HepG2 (cell line): ENCODE measurements around the gene SMAD3. TPM values are rescaled to one million over a fixed set of nuclear protein-coding genes. Genes with fewer than 3 reads are reported as not detected.

Experiments
- AKAP8 ChIP-seq: sonication (generic); formaldehyde crosslinking; IDR thresholded peaks from 2 replicates; pipeline ENCODE4 v1.5.1; 2020; ENCODE audit warnings: mild to moderate bottlenecking, missing genetic modification reagents
- ASH2L ChIP-seq: fragments of 300-600, 200-600 bp; sonication (generic); IDR thresholded peaks from 2 replicates; pipeline ENCODE4 v1.7.0; 2017; ENCODE audit warnings: low read depth, mild to moderate bottlenecking, moderate library complexity, mixed read lengths, low read length; ENCODE audit not compliant: insufficient read length
- BHLHE40 ChIP-seq: IDR thresholded peaks from 2 replicates; pipeline ENCODE4 v1.6.1; 2011; ENCODE audit warnings: low read length, improper control_type of control experiment
- DMAP1 ChIP-seq: IDR thresholded peaks from 2 replicates; pipeline ENCODE4 v1.6.1; 2016
- GATAD1 ChIP-seq: IDR thresholded peaks from 2 replicates; pipeline ENCODE4 v1.6.1; 2016; ENCODE audit warnings: missing genetic modification reagents, missing compliant biosample characterization
- MTF2 ChIP-seq: sonication (generic); formaldehyde crosslinking; IDR thresholded peaks from 2 replicates; pipeline ENCODE4 v1.5.0; 2020; ENCODE audit warnings: missing genetic modification reagents, borderline replicate concordance
- PPARG ChIP-seq: conservative IDR thresholded peaks from 2 replicates; pipeline ENCODE4 v1.6.1; 2016; ENCODE audit warnings: missing biosample characterization, missing genetic modification reagents
- SNAI1 ChIP-seq: sonication (generic); formaldehyde crosslinking; IDR thresholded peaks from 2 replicates; pipeline ENCODE4 v1.5.0; 2020; ENCODE audit warnings: mild to moderate bottlenecking, missing genetic modification reagents, borderline replicate concordance
- ZNF503 ChIP-seq: sonication (generic); formaldehyde crosslinking; IDR thresholded peaks from 2 replicates; pipeline ENCODE4 v1.4.0; 2020; ENCODE audit warnings: missing genetic modification reagents
- ZNF746 ChIP-seq: sonication (generic); formaldehyde crosslinking; IDR thresholded peaks from 2 replicates; pipeline ENCODE4 v1.8.0; 2022; ENCODE audit warnings: mild to moderate bottlenecking, missing genetic modification reagents
- polyA plus RNA-seq, 8 experiments: library from polyadenylated mRNA; depleted of rRNA in 3 of 8; stranded (reverse) in 7 of 8; unstranded in 1 of 8; fragments of >200 nt; fragmentation: Illumina TruSeq in 4 of 8; extraction: Trizol in 4 of 8; gene quantifications; 2 replicates each; pipeline versions ENCODE4 v1.2.1 to v1.2.3, GENCODE V29; 2011 to 2016; ENCODE audit warnings: low read depth in 4 of 8, missing spikeins in 1 of 8, mixed read lengths in 1 of 8; ENCODE audit not compliant: insufficient read depth in 1 of 8
- total RNA-seq, 5 experiments: library from RNA; depleted of rRNA; stranded (reverse); fragments of >200 nt; fragmentation: Illumina TruSeq; extraction: Trizol; gene quantifications; 2 replicates each; pipeline ENCODE4 v1.2.3, GENCODE V29; 2016; ENCODE audit warnings: low read depth in 1 of 5
- TF ChIP-seq, protein P1 (sequence below): sonication (generic); formaldehyde crosslinking; IDR thresholded peaks from 2 replicates; pipeline ENCODE4 v1.9.0; 2021; ENCODE audit warnings: missing genetic modification reagents, mild to moderate bottlenecking, borderline replicate concordance
- TF ChIP-seq, protein P2 (sequence below), 2 experiments: fragments of 450-650 bp in 1 of 2; sonication (generic) in 1 of 2; formaldehyde crosslinking in 1 of 2; IDR thresholded peaks; 2 replicates each; pipeline versions ENCODE4 v1.6.1 to v1.8.0; 2016 to 2022; ENCODE audit warnings: antibody characterized with exemption in 1 of 2, mild to moderate bottlenecking in 1 of 2, missing genetic modification reagents in 1 of 2
- TF ChIP-seq, protein P3 (sequence below): sonication (generic); formaldehyde crosslinking; IDR thresholded peaks from 2 replicates; pipeline ENCODE4 v1.4.0; 2020; ENCODE audit warnings: missing genetic modification reagents

SMAD3 gene
- total and polyA plus RNA-seq, 2 of the 13 experiments (the other 11 are each of a cell fraction or from before 2014, with no cell fraction given) = 8.6 to 56.3 TPM

- TF ChIP-seq, protein P1, sequence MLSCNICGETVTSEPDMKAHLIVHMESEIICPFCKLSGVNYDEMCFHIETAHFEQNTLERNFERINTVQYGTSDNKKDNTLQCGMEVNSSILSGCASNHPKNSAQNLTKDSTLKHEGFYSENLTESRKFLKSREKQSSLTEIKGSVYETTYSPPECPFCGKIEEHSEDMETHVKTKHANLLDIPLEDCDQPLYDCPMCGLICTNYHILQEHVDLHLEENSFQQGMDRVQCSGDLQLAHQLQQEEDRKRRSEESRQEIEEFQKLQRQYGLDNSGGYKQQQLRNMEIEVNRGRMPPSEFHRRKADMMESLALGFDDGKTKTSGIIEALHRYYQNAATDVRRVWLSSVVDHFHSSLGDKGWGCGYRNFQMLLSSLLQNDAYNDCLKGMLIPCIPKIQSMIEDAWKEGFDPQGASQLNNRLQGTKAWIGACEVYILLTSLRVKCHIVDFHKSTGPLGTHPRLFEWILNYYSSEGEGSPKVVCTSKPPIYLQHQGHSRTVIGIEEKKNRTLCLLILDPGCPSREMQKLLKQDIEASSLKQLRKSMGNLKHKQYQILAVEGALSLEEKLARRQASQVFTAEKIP (CRISPR knock-in tag) = no peak
- TF ChIP-seq ZNF503 (CRISPR knock-in tag) (no peak), DMAP1 (no peak), PPARG (CRISPR knock-in tag) (no peak), ZNF746 (CRISPR knock-in tag) (no peak), SNAI1 (CRISPR knock-in tag) (no peak), ASH2L (peak; percentile 41), BHLHE40 (no peak; the same call in 1 of the 2 replicates), GATAD1 (CRISPR knock-in tag) (0 out of 2 replicates have a peak, but pooled peaks have one; percentile 13), AKAP8 (CRISPR knock-in tag) (no peak), MTF2 (CRISPR knock-in tag) (no peak)
- TF ChIP-seq, protein P2, sequence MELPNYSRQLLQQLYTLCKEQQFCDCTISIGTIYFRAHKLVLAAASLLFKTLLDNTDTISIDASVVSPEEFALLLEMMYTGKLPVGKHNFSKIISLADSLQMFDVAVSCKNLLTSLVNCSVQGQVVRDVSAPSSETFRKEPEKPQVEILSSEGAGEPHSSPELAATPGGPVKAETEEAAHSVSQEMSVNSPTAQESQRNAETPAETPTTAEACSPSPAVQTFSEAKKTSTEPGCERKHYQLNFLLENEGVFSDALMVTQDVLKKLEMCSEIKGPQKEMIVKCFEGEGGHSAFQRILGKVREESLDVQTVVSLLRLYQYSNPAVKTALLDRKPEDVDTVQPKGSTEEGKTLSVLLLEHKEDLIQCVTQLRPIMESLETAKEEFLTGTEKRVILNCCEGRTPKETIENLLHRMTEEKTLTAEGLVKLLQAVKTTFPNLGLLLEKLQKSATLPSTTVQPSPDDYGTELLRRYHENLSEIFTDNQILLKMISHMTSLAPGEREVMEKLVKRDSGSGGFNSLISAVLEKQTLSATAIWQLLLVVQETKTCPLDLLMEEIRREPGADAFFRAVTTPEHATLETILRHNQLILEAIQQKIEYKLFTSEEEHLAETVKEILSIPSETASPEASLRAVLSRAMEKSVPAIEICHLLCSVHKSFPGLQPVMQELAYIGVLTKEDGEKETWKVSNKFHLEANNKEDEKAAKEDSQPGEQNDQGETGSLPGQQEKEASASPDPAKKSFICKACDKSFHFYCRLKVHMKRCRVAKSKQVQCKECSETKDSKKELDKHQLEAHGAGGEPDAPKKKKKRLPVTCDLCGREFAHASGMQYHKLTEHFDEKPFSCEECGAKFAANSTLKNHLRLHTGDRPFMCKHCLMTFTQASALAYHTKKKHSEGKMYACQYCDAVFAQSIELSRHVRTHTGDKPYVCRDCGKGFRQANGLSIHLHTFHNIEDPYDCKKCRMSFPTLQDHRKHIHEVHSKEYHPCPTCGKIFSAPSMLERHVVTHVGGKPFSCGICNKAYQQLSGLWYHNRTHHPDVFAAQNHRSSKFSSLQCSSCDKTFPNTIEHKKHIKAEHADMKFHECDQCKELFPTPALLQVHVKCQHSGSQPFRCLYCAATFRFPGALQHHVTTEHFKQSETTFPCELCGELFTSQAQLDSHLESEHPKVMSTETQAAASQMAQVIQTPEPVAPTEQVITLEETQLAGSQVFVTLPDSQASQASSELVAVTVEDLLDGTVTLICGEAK (IDR thresholded peaks at IDR 0.05) = no peak
- TF ChIP-seq, protein P2 (CRISPR knock-in tag; IDR thresholded peaks at IDR 0.05) = no peak
- TF ChIP-seq, protein P3, sequence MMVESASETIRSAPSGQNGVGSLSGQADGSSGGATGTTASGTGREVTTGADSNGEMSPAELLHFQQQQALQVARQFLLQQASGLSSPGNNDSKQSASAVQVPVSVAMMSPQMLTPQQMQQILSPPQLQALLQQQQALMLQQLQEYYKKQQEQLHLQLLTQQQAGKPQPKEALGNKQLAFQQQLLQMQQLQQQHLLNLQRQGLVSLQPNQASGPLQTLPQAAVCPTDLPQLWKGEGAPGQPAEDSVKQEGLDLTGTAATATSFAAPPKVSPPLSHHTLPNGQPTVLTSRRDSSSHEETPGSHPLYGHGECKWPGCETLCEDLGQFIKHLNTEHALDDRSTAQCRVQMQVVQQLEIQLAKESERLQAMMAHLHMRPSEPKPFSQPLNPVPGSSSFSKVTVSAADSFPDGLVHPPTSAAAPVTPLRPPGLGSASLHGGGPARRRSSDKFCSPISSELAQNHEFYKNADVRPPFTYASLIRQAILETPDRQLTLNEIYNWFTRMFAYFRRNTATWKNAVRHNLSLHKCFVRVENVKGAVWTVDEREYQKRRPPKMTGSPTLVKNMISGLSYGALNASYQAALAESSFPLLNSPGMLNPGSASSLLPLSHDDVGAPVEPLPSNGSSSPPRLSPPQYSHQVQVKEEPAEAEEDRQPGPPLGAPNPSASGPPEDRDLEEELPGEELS (CRISPR knock-in tag) = peak; percentile 56
Observed at GRCh38 chr15:67150023-67150860, 84.8 kb downstream of the SMAD3 start (continued).
